ENCODE data around the gene FAM221B. TPM values are rescaled to one million over a fixed set of nuclear protein-coding genes. Genes with fewer than 3 reads are reported as not detected.
A peak's percentile ranks its signal among the peaks of the same experiment; 100 is the strongest.

FAM221B gene
- total RNA-seq, 6 donors from 2014 or later: 0.10 to 0.15 TPM; not detected in 4

- peaks cover 0 to 7% (median 2%) of the 10 kb centered on the region in 4 donors for H3K36me3 ChIP-seq
- 84 to 89% methylated on average over 23 to 25 of the region's 25 CpGs for whole genome bisulfite sequencing, 2 donors
- no peaks in the 10 kb centered on the region for H3K4me1 ChIP-seq
- no peak overlapping the region for H3K27ac ChIP-seq
- no peaks in the 10 kb centered on the region for H3K27me3 ChIP-seq
- TF ChIP-seq POLR2AphosphoS5 (IDR thresholded peaks at IDR 0.05) (no peak), EP300 (IDR thresholded peaks at IDR 0.05) (no peak), POLR2A (IDR thresholded peaks at IDR 0.05) (no peak)
- TF ChIP-seq, protein P1, sequence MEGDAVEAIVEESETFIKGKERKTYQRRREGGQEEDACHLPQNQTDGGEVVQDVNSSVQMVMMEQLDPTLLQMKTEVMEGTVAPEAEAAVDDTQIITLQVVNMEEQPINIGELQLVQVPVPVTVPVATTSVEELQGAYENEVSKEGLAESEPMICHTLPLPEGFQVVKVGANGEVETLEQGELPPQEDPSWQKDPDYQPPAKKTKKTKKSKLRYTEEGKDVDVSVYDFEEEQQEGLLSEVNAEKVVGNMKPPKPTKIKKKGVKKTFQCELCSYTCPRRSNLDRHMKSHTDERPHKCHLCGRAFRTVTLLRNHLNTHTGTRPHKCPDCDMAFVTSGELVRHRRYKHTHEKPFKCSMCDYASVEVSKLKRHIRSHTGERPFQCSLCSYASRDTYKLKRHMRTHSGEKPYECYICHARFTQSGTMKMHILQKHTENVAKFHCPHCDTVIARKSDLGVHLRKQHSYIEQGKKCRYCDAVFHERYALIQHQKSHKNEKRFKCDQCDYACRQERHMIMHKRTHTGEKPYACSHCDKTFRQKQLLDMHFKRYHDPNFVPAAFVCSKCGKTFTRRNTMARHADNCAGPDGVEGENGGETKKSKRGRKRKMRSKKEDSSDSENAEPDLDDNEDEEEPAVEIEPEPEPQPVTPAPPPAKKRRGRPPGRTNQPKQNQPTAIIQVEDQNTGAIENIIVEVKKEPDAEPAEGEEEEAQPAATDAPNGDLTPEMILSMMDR (IDR thresholded peaks at IDR 0.05): no peak
- H3K4me3 ChIP-seq: no peak overlapping the region
- no peaks in the 10 kb centered on the region for H3K9me3 ChIP-seq
- DNase-seq (peak in 1 of 2 donors; percentile 71), ATAC-seq (ENCODE audit: low FRiP score in 2 of 2) (no peak)
Observed at GRCh38 chr9:35852876-35853865, 24.6 kb upstream of the FAM221B start.

GRCh38 chr9:35852267-35852815 lies 23.8 kb upstream of the FAM221B start:
- ATAC-seq (ENCODE audit: low FRiP score in 2 of 2) (no peak), DNase-seq (peak in 1 of 2 donors; percentile 8)
- H3K27ac ChIP-seq: no peak overlapping the region
- H3K9me3 ChIP-seq: no peaks in the 10 kb centered on the region
- H3K27me3 ChIP-seq: no peaks in the 10 kb centered on the region
- no peaks in the 10 kb centered on the region for H3K4me1 ChIP-seq
- H3K36me3 ChIP-seq: peaks cover 0 to 7% (median 2%) of the 10 kb centered on the region in 4 donors
- H3K4me3 ChIP-seq: no peak overlapping the region
- WGBS, 2 donors: 88 to 89% methylated on average over 2 of the region's 2 CpGs
- TF ChIP-seq EP300 (IDR thresholded peaks at IDR 0.05): no peak
- TF ChIP-seq POLR2AphosphoS5 (IDR thresholded peaks at IDR 0.05): no peak
- TF ChIP-seq POLR2A (IDR thresholded peaks at IDR 0.05): no peak
- TF ChIP-seq, protein P1 (IDR thresholded peaks at IDR 0.05): no peak

DNA sequence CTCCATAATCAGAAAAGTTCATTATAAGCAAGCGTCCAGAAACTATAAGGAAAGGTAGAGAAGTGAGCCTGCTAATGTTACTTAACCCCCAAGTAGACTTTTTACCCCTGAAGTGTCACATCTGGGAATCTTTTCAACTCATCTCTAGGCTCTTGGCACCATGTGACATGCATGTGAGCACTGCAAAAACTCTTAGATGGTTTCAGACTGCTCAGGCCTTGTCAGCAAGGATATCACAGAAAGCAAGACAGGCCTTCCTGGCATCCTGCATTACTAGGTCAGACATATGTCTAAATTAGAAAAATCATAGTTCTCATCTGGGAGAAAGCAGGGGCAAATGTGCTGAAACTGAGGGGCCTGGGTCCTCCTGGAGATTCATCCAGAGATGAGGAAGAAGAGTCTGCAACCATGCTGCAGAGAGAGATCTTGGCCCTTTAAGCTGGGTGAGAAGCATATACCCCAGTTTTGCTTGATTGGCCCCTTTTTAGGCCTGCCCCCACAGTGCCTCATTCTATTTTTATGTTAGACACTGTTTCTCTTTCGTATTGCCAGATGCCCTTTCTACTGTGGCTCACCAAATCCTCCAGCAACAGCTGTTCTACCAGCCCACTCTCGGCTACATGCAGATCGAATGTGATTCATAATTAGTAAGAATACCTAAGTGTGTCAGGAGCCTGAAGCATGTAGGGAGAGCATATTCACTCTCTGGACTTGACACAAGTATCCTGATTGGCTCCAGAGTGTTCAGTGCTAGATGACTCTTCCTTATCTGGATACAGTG lies 19.4 kb upstream of the FAM221B start:
- no peak for ATAC-seq (ENCODE audit: low FRiP score in 2 of 2)
- WGBS, 2 donors: 80 to 85% methylated on average over 4 of the region's 4 CpGs

More for the DNA sequence above, 19.4 kb upstream of the FAM221B start:
- peaks cover 27 to 34% (median 28%) of the 10 kb centered on the region in 4 donors for H3K4me1 ChIP-seq
- no peaks in the 10 kb centered on the region for H3K9me3 ChIP-seq
- no peak for DNase-seq
- H3K36me3 ChIP-seq: peaks cover 0 to 13% (median 1%) of the 10 kb centered on the region in 4 donors
- TF ChIP-seq EP300 (IDR thresholded peaks at IDR 0.05) (no peak), POLR2AphosphoS5 (IDR thresholded peaks at IDR 0.05) (no peak), POLR2A (IDR thresholded peaks at IDR 0.05) (no peak)
- TF ChIP-seq, protein P1 (IDR thresholded peaks at IDR 0.05): no peak
- no peak overlapping the region for H3K4me3 ChIP-seq
- H3K27me3 ChIP-seq: no peaks in the 10 kb centered on the region
- no peak overlapping the region for H3K27ac ChIP-seq

Measured in upper lobe of left lung (tissue), 6 donors.